AG04449 (cell line): ENCODE results near the gene UBE2L6.

ENCODE experiments used
- CTCF ChIA-PET: fragments of 350-600 bp; formaldehyde crosslinking; extraction: SDS; loops from one replicate; lab custom pipeline; 2021; ENCODE audit warnings: antibody characterized with exemption; lab: Yijun Ruan, JAX
- POLR2A ChIA-PET: fragments of 400-600, 350-600 bp; formaldehyde crosslinking; extraction: SDS; loops from one replicate; lab custom pipeline; 2020; ENCODE audit warnings: antibody characterized with exemption, inconsistent platforms; lab: Yijun Ruan, JAX
- DNase-seq: peaks from one replicate; pipeline ENCODE4 v3.0.0-alpha.2; 2010; ENCODE audit warnings: low read depth, low spot score
- H3K4me3 ChIP-seq: 2 replicates; pipeline ENCODE4 v1.5.1; 2011; ENCODE audit warnings: low read depth, mild to moderate bottlenecking, control low read depth, low read length
- CTCF ChIP-seq: IDR thresholded peaks from one replicate; pipeline ENCODE4 v1.5.1; 2011; ENCODE audit warnings: mild to moderate bottlenecking, moderate library complexity, low read length, control low read depth, inconsistent platforms; ENCODE audit not compliant: insufficient read depth; ENCODE audit errors: missing control alignments

Gene UBE2L6

DNA sequence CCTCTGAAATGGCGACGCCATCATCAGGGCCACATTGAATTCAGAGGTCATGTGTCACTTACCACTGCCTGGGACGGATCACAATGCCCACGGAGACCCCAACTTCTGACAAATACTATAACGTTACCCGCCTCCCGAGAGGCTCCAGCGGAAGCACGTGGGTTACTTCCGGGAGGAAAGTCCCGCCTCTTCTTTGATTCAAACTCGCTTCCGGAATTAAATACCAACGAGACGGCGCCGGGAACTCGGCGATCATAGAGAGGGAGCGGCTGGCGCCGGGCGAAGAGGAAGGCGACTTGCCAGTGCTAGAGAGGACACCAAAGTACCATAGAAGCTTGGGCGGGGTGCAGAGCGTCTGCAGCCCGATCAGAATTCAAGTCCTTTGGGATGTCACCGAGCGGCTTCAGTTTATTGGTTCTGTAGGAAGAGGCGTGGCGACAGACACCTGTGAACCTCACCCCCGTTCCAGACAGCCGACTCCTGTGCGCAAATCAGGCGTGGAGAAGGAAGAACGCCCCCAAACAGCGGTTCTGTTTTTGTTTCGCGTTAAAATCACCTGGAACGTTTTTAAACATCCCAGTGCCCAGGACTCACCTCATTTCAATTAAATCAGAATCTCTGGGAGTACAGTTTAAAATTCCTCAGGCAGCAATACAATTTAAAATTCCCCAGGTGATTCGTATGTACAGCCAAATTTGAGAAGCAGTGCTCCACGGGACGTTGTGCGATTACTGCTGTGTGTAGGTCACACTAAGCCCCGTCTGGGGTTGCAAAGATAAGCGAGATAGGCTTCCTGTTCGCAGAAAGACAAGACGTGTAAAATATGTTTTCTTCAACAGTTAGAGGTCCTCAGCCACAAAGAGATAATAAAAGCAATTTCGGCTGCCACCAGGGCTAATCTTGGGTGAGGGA, 36.6 kb downstream of the UBE2L6 start, which contains the start of gene TIMM10:
Gene TIMM10, minus strand, starts transcription at position 159 of the 912 bp plus-strand sequence. CDS start 565 bp downstream, outside the sequence.
- no peak for TF ChIP-seq CTCF
- ChIA-PET POLR2A (interaction anchor here (0.9 to 1.5 kb wide), 2 partner anchors 24 to 111 kb away, joined by 3 read pairs; no protein-coding TSS in a partner anchor), CTCF (interaction anchor here (0.7 to 18.1 kb wide), 12 partner anchors 13 to 993 kb away, joined by 3 to 421 read pairs (median 48); partner anchors contain the start of genes RTN4RL2 and SLC43A1)
- peak; percentile 68 for DNase-seq
- H3K4me3 ChIP-seq: peak within 1 kb of the TSS; percentile 96

GRCh38 chr11:57530215-57530595, 37.3 kb downstream of the UBE2L6 start:
- CTCF ChIA-PET: interaction anchor here (1.0 to 18.1 kb wide), 9 partner anchors 10 to 181 kb away, joined by 3 to 421 read pairs (median 115); partner anchors contain the start of genes RTN4RL2 and SLC43A1
- POLR2A ChIA-PET: interaction anchor here (1.5 kb wide), 1 partner anchor 111 kb away, joined by 3 read pairs; no protein-coding TSS in a partner anchor
- TF ChIP-seq CTCF: no peak
- no peak for DNase-seq
- peak overlapping the region; percentile 96 for H3K4me3 ChIP-seq

DNA sequence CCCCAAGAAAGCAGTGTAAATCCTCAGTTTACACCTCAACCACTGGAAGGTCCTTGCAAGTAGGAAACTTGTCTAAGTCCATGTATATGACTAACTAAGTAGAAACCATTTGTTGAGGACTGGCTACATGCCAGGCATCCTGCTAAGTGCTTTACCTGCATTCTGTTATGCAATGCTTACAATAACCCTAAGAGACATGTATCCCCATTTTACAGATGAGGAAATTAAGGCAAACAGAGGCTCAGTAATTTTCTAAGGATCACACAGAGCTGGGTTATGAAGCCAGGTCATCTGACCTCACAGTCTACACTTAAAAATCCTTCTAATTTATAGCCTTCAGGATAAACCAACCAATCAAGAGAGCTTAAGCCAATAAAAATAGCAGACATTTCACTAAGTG, 38.5 kb downstream of the UBE2L6 start:
- H3K4me3 ChIP-seq: no peak overlapping the region
- ChIA-PET CTCF (interaction anchor here (1.0 to 18.1 kb wide), 11 partner anchors 9 to 186 kb away, joined by 3 to 421 read pairs (median 60); partner anchors contain the start of genes RTN4RL2 and SLC43A1), POLR2A (interaction anchor here (1.5 kb wide), 1 partner anchor 112 kb away, joined by 3 read pairs; no protein-coding TSS in a partner anchor)
- no peak for TF ChIP-seq CTCF
- DNase-seq: no peak

DNA sequence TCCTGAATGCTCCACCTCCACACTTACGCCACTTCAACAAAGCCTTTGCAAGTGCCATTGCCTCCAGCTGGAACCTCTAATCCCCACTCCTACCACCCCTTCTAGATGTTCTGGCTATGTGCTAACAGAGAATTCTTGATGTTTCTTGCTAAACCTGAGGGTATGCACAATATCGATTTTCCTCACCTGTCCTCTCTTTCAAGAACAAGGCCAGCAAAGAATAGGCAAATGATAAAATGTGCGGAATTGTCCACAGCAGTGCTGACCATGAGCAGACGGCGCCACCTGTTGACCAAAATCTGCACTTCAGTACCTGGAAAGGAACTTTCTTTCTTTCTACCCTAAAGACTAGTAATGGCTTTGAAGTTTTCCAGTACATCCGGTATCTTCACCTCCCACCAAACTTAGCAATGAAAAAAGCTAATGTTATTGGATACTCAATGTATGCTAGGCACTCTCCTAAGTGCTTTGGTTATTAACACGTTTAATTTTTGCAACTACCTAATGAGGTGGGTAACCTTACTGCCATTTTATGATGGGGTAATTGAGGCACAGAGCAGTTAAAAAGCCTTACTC, 40.3 kb downstream of the UBE2L6 start:
- no peak overlapping the region for H3K4me3 ChIP-seq
- peak; percentile 87 for TF ChIP-seq CTCF
- CTCF ChIA-PET: interaction anchor here (0.6 to 18.1 kb wide), 53 partner anchors 9 to 1050 kb away, joined by 3 to 421 read pairs (median 5); partner anchors contain the start of genes P2RX3, RTN4RL2, SLC43A1 and SMTNL1
- DNase-seq: no peak
- POLR2A ChIA-PET: no interaction called here

- POLR2A ChIA-PET: no interaction called here
These were observed 44.1 kb downstream of the UBE2L6 start for GRCh38 chr11:57523419-57523818.

More at GRCh38 chr11:57523419-57523818, 44.1 kb downstream of the UBE2L6 start:
- CTCF ChIA-PET: interaction anchor here (0.5 to 18.1 kb wide), 8 partner anchors 9 to 185 kb away, joined by 3 to 421 read pairs (median 34); partner anchors contain the start of genes P2RX3, RTN4RL2 and SLC43A1
- no peak overlapping the region for H3K4me3 ChIP-seq
- no peak for DNase-seq
- TF ChIP-seq CTCF: no peak
